CD4-positive, alpha-beta T cell (primary cell): ENCODE results near the gene VAV2. TPM values are rescaled to one million over a fixed set of nuclear protein-coding genes. Genes with fewer than 3 reads are reported as not detected.

ENCODE experiments used
- ATAC-seq: fragments of 200-7000 bp; cut with Tn5 transposase; one replicate; pipeline ENCODE4 v1.10.0; 2022; ENCODE audit warnings: mild to moderate bottlenecking; ENCODE audit not compliant: poor library complexity
- CTCF ChIA-PET: fragments of 350-600 bp; sonication (Branson Sonifier 250); formaldehyde crosslinking; loops from one replicate; lab custom pipeline; 2021; ENCODE audit warnings: antibody characterized with exemption, inconsistent platforms; lab: Charles Lee
- POLR2A ChIA-PET: fragments of 350-600 bp; sonication (Branson Sonifier 250); formaldehyde crosslinking; loops from one replicate; lab custom pipeline; 2021; ENCODE audit warnings: antibody characterized with exemption, inconsistent platforms; lab: Charles Lee
- DNase-seq, 14 experiments: peaks; one replicate each; pipeline ENCODE4 v3.0.0-alpha.2; 2013 to 2020; ENCODE audit warnings: mixed read lengths in 2 of 14
- H3K27ac ChIP-seq, 2 donors: one replicate each; pipeline versions ENCODE4 v1.5.1 to v1.7.0; 2013; ENCODE audit warnings: low read length in 2 of 2, low read depth in 1 of 2, mild to moderate bottlenecking in 1 of 2
- H3K27me3 ChIP-seq, 2 experiments: 1 replicate in 1 of 2; 2 replicates in 1 of 2; pipeline versions ENCODE4 v1.6.1 to v1.7.0; 2013; ENCODE audit warnings: low read length in 2 of 2, control low read depth in 1 of 2, mild to moderate bottlenecking in 1 of 2, moderate library complexity in 1 of 2; ENCODE audit not compliant: insufficient read depth in 2 of 2, control insufficient read depth in 1 of 2
- H3K36me3 ChIP-seq: one replicate; pipeline ENCODE4 v1.6.1; 2013; ENCODE audit warnings: low read length, control low read depth; ENCODE audit not compliant: insufficient read depth
- H3K4me1 ChIP-seq: one replicate; pipeline ENCODE4 v1.6.1; 2013; ENCODE audit warnings: low read length, control low read depth; ENCODE audit not compliant: insufficient read depth
- H3K4me3 ChIP-seq: one replicate; pipeline ENCODE4 v1.5.1; 2013; ENCODE audit warnings: mild to moderate bottlenecking, low read length, moderate library complexity
- H3K9me3 ChIP-seq, 2 experiments: 1 replicate in 1 of 2; 2 replicates in 1 of 2; pipeline versions ENCODE4 v1.6.1 to v1.7.0; 2013; ENCODE audit warnings: low read length in 2 of 2, mild to moderate bottlenecking in 2 of 2, control low read depth in 1 of 2, moderate library complexity in 1 of 2; ENCODE audit not compliant: control insufficient read depth in 1 of 2, insufficient read depth in 1 of 2
- H3K27ac Mint-ChIP-seq: one replicate; pipeline ENCODE4 v1.8.0; 2020; ENCODE audit warnings: mixed read lengths
- H3K27me3 Mint-ChIP-seq: one replicate; pipeline ENCODE4 v1.8.0; 2021; ENCODE audit warnings: mixed read lengths
- H3K36me3 Mint-ChIP-seq: one replicate; pipeline ENCODE4 v1.8.0; 2021; ENCODE audit warnings: low read depth, mixed read lengths
- H3K4me1 Mint-ChIP-seq: one replicate; pipeline ENCODE4 v1.8.0; 2021; ENCODE audit warnings: low read depth, mixed read lengths
- H3K4me3 Mint-ChIP-seq: one replicate; pipeline ENCODE4 v1.8.0; 2020; ENCODE audit warnings: mild to moderate bottlenecking, mixed read lengths
- H3K9me3 Mint-ChIP-seq: one replicate; pipeline ENCODE4 v1.8.0; 2020; ENCODE audit warnings: mixed read lengths
- intact Hi-C, 2 experiments: fragments of 100-400 bp; cut with DNase I in 1 of 2; cut with micrococcal nuclease in 1 of 2; formaldehyde crosslinking; loops; one replicate each; pipeline versions ENCODE4 v1.15.1 to v1.9.0; 2023 to 2025; cut with DNase I, micrococcal nuclease
- total RNA-seq, 174 experiments: library from RNA in 2 of 174; stranded (reverse) in 2 of 174; gene quantifications; one replicate each; pipeline ENCODE4 v1.2.3 and lab custom pipeline; 2021 to 2026
- TF ChIP-seq, protein P1 (sequence below): fragments of 200-600 bp; IDR thresholded peaks from one replicate; pipeline ENCODE4 v1.8.0; 2022; ENCODE audit warnings: antibody characterized with exemption, mild to moderate bottlenecking

VAV2 gene
- total RNA-seq, 2 experiments from 2014 or later, result 1.6 to 1.7 TPM

DNA sequence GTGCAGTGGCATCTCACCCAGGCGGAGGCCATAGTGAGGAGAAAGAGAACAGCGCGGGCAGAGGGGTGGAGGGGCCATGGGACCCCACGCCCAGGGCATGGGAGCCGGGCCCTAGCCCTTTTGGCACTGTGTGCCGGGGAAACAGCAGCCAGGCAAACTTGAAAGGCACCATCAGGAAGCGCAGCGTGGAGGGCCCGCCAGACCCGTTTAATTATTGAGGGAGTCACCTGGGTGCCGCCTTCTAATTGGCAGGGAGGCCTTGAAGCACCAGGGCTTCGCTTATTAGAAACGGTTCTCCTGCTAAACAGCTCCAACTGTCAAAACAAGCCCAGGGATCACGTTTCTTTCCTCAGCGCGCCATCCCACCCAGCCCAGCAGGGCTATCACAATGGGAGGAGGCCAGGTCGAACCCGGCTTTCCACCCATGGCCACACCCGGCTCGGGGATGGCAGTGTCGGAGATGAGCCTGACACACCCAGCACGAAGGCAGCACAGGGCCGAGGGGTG is 149.3 kb downstream of the VAV2 start:
- Mint-ChIP-seq H3K4me3 (no peak overlapping the region), H3K4me1 (no peaks in the 10 kb centered on the region), H3K27ac (no peak overlapping the region), H3K9me3 (no peaks in the 10 kb centered on the region), H3K36me3 (no peaks in the 10 kb centered on the region), H3K27me3 (peaks cover 3% of the 10 kb centered on the region)
- Histone ChIP-seq H3K9me3 (no peaks in the 10 kb centered on the region), H3K4me3 (no peak overlapping the region), H3K36me3 (no peaks in the 10 kb centered on the region), H3K27me3 (no peaks in the 10 kb centered on the region), H3K4me1 (peaks cover 2% of the 10 kb centered on the region), H3K27ac (no peak overlapping the region)
- TF ChIP-seq, protein P1, sequence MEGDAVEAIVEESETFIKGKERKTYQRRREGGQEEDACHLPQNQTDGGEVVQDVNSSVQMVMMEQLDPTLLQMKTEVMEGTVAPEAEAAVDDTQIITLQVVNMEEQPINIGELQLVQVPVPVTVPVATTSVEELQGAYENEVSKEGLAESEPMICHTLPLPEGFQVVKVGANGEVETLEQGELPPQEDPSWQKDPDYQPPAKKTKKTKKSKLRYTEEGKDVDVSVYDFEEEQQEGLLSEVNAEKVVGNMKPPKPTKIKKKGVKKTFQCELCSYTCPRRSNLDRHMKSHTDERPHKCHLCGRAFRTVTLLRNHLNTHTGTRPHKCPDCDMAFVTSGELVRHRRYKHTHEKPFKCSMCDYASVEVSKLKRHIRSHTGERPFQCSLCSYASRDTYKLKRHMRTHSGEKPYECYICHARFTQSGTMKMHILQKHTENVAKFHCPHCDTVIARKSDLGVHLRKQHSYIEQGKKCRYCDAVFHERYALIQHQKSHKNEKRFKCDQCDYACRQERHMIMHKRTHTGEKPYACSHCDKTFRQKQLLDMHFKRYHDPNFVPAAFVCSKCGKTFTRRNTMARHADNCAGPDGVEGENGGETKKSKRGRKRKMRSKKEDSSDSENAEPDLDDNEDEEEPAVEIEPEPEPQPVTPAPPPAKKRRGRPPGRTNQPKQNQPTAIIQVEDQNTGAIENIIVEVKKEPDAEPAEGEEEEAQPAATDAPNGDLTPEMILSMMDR, result no peak
- ChIA-PET CTCF (no interaction called here), POLR2A (no interaction called here)
- ATAC-seq, result no peak
- no peak for DNase-seq
- intact Hi-C loops, result no loop called here

DNA sequence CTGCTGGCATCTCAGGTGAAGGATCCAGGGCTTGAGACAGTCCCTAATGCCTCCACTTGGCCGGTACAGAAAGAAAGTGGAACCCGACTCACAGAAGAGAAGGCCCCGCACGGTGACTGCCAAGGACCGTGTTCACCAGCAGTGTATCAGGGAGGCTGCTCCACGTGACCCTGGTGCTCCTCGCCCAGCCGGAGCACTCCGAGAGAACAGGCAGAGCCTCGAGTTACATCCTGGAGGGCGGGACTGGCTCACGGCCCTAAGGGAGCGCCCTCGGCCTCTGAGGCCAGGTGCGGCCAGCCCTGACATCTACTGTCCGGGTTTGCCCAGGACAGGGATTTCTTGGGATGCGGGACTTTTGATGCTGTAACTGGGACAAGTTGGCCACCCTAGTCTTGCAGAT is 149.9 kb downstream of the VAV2 start:
- H3K27me3 Mint-ChIP-seq, result peaks cover 3% of the 10 kb centered on the region
- ChIA-PET POLR2A (no interaction called here), CTCF (no interaction called here)

DNA sequence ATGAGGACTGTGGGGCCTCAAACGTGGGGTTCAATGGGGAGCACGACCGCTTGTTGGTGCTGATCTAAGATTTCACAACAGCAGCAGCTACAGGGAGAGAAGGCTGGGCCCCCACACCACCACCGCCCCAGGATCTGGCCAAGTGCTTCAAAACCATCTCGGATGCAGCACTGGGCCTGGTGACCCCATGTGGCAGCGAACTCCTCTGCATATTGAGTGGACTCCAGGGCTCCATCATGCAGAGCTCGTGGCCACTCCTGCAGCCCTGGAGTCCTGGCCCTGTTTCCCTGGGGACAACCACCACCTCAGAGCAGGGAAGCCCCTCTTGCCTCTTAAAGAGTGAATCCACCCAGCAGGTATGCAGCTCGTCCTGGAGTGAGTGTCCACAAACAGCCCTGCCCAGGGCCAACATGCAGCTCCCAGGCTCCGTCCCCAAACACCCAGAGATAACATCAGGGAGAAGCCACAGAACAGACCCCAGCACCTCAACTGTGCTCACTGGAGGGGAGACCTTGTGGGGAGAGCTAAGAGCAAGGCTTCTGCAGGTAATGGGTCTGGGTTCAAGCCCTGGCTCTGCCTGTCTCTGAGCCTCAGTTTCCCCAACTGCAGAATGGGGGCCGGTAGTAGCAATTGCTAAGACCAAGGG is 150.8 kb downstream of the VAV2 start:
- Mint-ChIP-seq H3K27me3 (peaks cover 3% of the 10 kb centered on the region), H3K9me3 (no peaks in the 10 kb centered on the region), H3K27ac (no peak overlapping the region), H3K4me1 (no peaks in the 10 kb centered on the region), H3K36me3 (no peaks in the 10 kb centered on the region), H3K4me3 (no peak overlapping the region)
- ATAC-seq, result no peak
- TF ChIP-seq, protein P1, result no peak
- Histone ChIP-seq H3K27me3 (no peaks in the 10 kb centered on the region), H3K9me3 (no peaks in the 10 kb centered on the region), H3K36me3 (no peaks in the 10 kb centered on the region), H3K27ac (no peak overlapping the region), H3K4me1 (peaks cover 2% of the 10 kb centered on the region), H3K4me3 (no peak overlapping the region)
- intact Hi-C loops, result no loop called here
- CTCF ChIA-PET, result no interaction called here
- no peak for DNase-seq
- POLR2A ChIA-PET, result no interaction called here

More for the DNA sequence above, 149.9 kb downstream of the VAV2 start:
- H3K27me3 ChIP-seq, result no peaks in the 10 kb centered on the region
- DNase-seq (no peak), ATAC-seq (no peak)
- intact Hi-C loops, result no loop called here
- Mint-ChIP-seq H3K36me3 (no peaks in the 10 kb centered on the region), H3K9me3 (no peaks in the 10 kb centered on the region), H3K4me3 (no peak overlapping the region), H3K4me1 (no peaks in the 10 kb centered on the region), H3K27ac (no peak overlapping the region)
- no peak overlapping the region for H3K27ac ChIP-seq
- peaks cover 2% of the 10 kb centered on the region for H3K4me1 ChIP-seq
- H3K9me3 ChIP-seq, result no peaks in the 10 kb centered on the region
- H3K4me3 ChIP-seq, result no peak overlapping the region
- no peaks in the 10 kb centered on the region for H3K36me3 ChIP-seq
- TF ChIP-seq, protein P1, result no peak
